Posterior vena cava (tissue), 2 donors: ENCODE measurements around the gene KSR1. TPM values are rescaled to one million over a fixed set of nuclear protein-coding genes. Genes with fewer than 3 reads are reported as not detected.
A peak's percentile ranks its signal among the peaks of the same experiment; 100 is the strongest.
"Not testable (repeated sequence)": the region's sequence is repeated elsewhere in the genome, so short reads cannot be mapped to it uniquely, and the experiment has no call there.

ENCODE experiments used
- DNase-seq: peaks from one replicate; pipeline ENCODE4 v3.0.0-alpha.2; 2020; ENCODE audit warnings: low spot score
- intact Hi-C, 2 donors: fragments of 100-400 bp; cut with DNase I; formaldehyde crosslinking; loops; one replicate each; pipeline versions ENCODE4 v1.14.1 to v1.14.2; 2022 to 2023
- long read RNA-seq, 2 donors: library from polyadenylated mRNA; unstranded; transcript quantifications; one replicate each; pipeline ENCODE4 v2.0.0, GENCODE V29; 2020 to 2021
- total RNA-seq, 2 donors: library from RNA; stranded (reverse); fragmentation: NEBNext Ultra II Directional; extraction: Animal tissue kit (Norgen Biotek cat#: 25700); gene quantifications; one replicate each; pipeline ENCODE4 v1.2.1, GENCODE V29; 2021
- donor health status: DM: yes; HTN: yes; CAD: no.
- donor health status: DM: yes; HTN: yes; CAD: no.

KSR1 gene
- 10 to 100 TPM; 30.3 to 35.5 TPM for total RNA-seq
- long read RNA-seq, donor 1, partial matches to known transcripts = 1 of 7 reads
- long read RNA-seq, donor 1, other reads (novel, unspliced or antisense) = 6 of 7 reads
- long read RNA-seq, donor 2 = 0 reads

- intact Hi-C loops = loop anchor here (10.0 kb wide), 2 partner anchors 51 to 101 kb away; no protein-coding TSS in a partner anchor
- DNase-seq = peak; percentile 93
Observed at GRCh38 chr17:27455914-27456680, at the start of gene KSR1. Gene KSR1 (plus strand): TSS chr17:27456448. CDS start chr17:27456644, 196 bp downstream.

- peak; percentile 19 for DNase-seq
- intact Hi-C loops = loop anchor here in 1 of 2 donors (10.0 kb wide), 1 partner anchor 47 kb away; the partner anchor contains the start of gene KSR1
Observed at GRCh38 chr17:27407916-27408864, 48.1 kb upstream of the KSR1 start.

- intact Hi-C loops = loop anchor here in 1 of 2 donors (10.0 kb wide), 1 partner anchor 46 kb away; the partner anchor contains the start of gene KSR1
- no peak for DNase-seq
Observed at GRCh38 chr17:27408891-27409290, 47.4 kb upstream of the KSR1 start.

GRCh38 chr17:27412158-27412557, 44.1 kb upstream of the KSR1 start:
- intact Hi-C loops = not testable (repeated sequence)

GRCh38 chr17:27413315-27413714, 42.9 kb upstream of the KSR1 start:
- intact Hi-C loops = no loop called here
- DNase-seq = no peak

More at GRCh38 chr17:27412158-27412557, 44.1 kb upstream of the KSR1 start:
- DNase-seq = not testable (repeated sequence)

- intact Hi-C loops = no loop called here
- DNase-seq = no peak
Observed at GRCh38 chr17:27413792-27414191, 42.5 kb upstream of the KSR1 start.

- intact Hi-C loops = no loop called here
- no peak for DNase-seq
Observed at GRCh38 chr17:27414271-27414670, 42.0 kb upstream of the KSR1 start.

GRCh38 chr17:27414694-27415093, 41.6 kb upstream of the KSR1 start:
- intact Hi-C loops = no loop called here
- DNase-seq = no peak

GRCh38 chr17:27415120-27415795, 41.0 kb upstream of the KSR1 start:
- no peak for DNase-seq
- intact Hi-C loops = no loop called here

- DNase-seq = peak; percentile 55
- intact Hi-C loops = no loop called here
Observed at GRCh38 chr17:27417596-27418365, 38.5 kb upstream of the KSR1 start.

GRCh38 chr17:27418366-27418615, 38.0 kb upstream of the KSR1 start:
- intact Hi-C loops = no loop called here
- DNase-seq = no peak

GRCh38 chr17:27419156-27419555, 37.1 kb upstream of the KSR1 start:
- intact Hi-C loops = no loop called here
- DNase-seq = peak; percentile 29

GRCh38 chr17:27420211-27420950, 35.9 kb upstream of the KSR1 start:
- intact Hi-C loops = no loop called here
- DNase-seq = peak; percentile 49

GRCh38 chr17:27421111-27421510, 35.1 kb upstream of the KSR1 start:
- intact Hi-C loops = no loop called here

GRCh38 chr17:27421626-27422025, 34.6 kb upstream of the KSR1 start:
- DNase-seq, intact Hi-C loops: not testable (repeated sequence)

More at GRCh38 chr17:27421111-27421510, 35.1 kb upstream of the KSR1 start:
- peak; percentile 60 for DNase-seq

GRCh38 chr17:27422601-27423000, 33.6 kb upstream of the KSR1 start:
- DNase-seq = peak; percentile 32
- intact Hi-C loops = no loop called here

GRCh38 chr17:27423651-27424050, 32.6 kb upstream of the KSR1 start:
- no peak for DNase-seq
- intact Hi-C loops = no loop called here

- peak; percentile 80 for DNase-seq
- intact Hi-C loops = no loop called here
Observed at GRCh38 chr17:27424516-27424915, 31.7 kb upstream of the KSR1 start.
